Measurements from ENCODE around the gene HELQ. TPM values are rescaled to one million over a fixed set of nuclear protein-coding genes. Genes with fewer than 3 reads are reported as not detected.

Gene HELQ
- total and polyA plus RNA-seq, 10 of the 15 experiments (the other 5 are each of a cell fraction or from before 2014, with no cell fraction given): 4.5 to 13.3 (median 10.6) TPM

DNA sequence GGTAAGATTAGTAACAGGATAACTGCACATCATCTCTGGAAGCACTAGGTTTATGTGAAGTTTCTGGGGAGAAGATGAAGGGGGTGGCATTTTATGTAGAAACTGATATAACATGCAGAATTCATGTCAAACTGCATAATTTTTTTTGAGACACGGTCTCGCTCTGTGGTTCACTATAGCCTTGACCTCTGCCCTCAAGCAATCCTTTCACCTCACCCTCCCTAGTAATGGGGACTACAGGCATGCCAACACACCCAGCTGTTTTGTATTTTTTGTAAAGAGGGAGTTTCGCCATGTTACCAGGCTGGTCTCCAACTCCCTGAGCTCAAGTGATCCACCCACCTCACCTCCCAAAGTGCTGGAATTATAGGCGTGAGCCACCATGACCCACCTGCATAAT is 17.8 kb upstream of the HELQ start:
- Histone ChIP-seq H3K36me3 (ENCODE audit: control insufficient read depth in 2 of 2, insufficient read depth in 2 of 2, low read length in 1 of 2) (peaks cover 0 to 4% of the 10 kb centered on the region in 2 experiments; a peak in 1 of 4 replicates), H3K9ac (ENCODE audit: control insufficient read depth, insufficient read depth, low read length) (no peak overlapping the region), H2AFZ (ENCODE audit: control insufficient read depth, low read depth, low read length) (no peak overlapping the region), H3K79me2 (ENCODE audit: control insufficient read depth, insufficient read depth, low read length) (no peaks in the 10 kb centered on the region), H4K20me1 (ENCODE audit: control insufficient read depth, insufficient read depth) (no peaks in the 10 kb centered on the region), H3K9me3 (replicated peaks; ENCODE audit: control insufficient read depth, insufficient read depth, low read length) (no peaks in the 10 kb centered on the region), H3K27ac (ENCODE audit: control insufficient read depth, insufficient read depth) (no peak overlapping the region), H3K4me2 (ENCODE audit: control insufficient read depth, insufficient read depth) (no peak overlapping the region), H3K4me1 (ENCODE audit: control insufficient read depth, insufficient read depth, low read length) (no peaks in the 10 kb centered on the region), H3K27me3 (replicated peaks in 1 of 2; ENCODE audit: control insufficient read depth in 2 of 2, insufficient read depth in 2 of 2, low read length in 1 of 2) (no peaks in the 10 kb centered on the region), H3K4me3 (no peak overlapping the region)
- ATAC-seq (no peak), FAIRE-seq (no peak), DNase-seq (ENCODE audit: low read depth, low spot score) (no peak)
- BruUV-seq (replicated peaks): no TSS peak
- no peak for TF ChIP-seq LARP7 (IDR thresholded peaks at IDR 0.05)
- TF ChIP-seq BMI1 (IDR thresholded peaks at IDR 0.05; ENCODE audit: borderline replicate concordance): no peak
- TF ChIP-seq CBX3 (IDR thresholded peaks at IDR 0.05; ENCODE audit: borderline replicate concordance, low read depth): no peak
- TF ChIP-seq, protein P1, sequence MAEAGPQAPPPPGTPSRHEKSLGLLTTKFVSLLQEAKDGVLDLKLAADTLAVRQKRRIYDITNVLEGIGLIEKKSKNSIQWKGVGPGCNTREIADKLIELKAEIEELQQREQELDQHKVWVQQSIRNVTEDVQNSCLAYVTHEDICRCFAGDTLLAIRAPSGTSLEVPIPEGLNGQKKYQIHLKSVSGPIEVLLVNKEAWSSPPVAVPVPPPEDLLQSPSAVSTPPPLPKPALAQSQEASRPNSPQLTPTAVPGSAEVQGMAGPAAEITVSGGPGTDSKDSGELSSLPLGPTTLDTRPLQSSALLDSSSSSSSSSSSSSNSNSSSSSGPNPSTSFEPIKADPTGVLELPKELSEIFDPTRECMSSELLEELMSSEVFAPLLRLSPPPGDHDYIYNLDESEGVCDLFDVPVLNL (IDR thresholded peaks at IDR 0.05; ENCODE audit: low read depth, low read length): no peak
- no peak for TF ChIP-seq CHD2 (IDR thresholded peaks at IDR 0.05; ENCODE audit: borderline replicate concordance, low read depth, low read length)
- no peak for TF ChIP-seq RUNX3 (IDR thresholded peaks at IDR 0.05; ENCODE audit: low read length)
- TF ChIP-seq, protein P2, sequence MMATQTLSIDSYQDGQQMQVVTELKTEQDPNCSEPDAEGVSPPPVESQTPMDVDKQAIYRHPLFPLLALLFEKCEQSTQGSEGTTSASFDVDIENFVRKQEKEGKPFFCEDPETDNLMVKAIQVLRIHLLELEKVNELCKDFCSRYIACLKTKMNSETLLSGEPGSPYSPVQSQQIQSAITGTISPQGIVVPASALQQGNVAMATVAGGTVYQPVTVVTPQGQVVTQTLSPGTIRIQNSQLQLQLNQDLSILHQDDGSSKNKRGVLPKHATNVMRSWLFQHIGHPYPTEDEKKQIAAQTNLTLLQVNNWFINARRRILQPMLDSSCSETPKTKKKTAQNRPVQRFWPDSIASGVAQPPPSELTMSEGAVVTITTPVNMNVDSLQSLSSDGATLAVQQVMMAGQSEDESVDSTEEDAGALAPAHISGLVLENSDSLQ (IDR thresholded peaks at IDR 0.05): no peak
- no peak for TF ChIP-seq BRCA1 (IDR thresholded peaks at IDR 0.05; ENCODE audit: low read depth, low read length)
- TF ChIP-seq KLF5 (IDR thresholded peaks at IDR 0.05; ENCODE audit: partially characterized antibody): no peak
- no peak for TF ChIP-seq HCFC1 (IDR thresholded peaks at IDR 0.05; ENCODE audit: low read length)
- no peak for TF ChIP-seq TAF1 (IDR thresholded peaks at IDR 0.05; ENCODE audit: borderline replicate concordance, low read depth, low read length)
- no peak for TF ChIP-seq SMARCA5 (IDR thresholded peaks at IDR 0.05)
- TF ChIP-seq ATF7 (IDR thresholded peaks at IDR 0.05; ENCODE audit: low read depth): no peak
- no peak for TF ChIP-seq GATAD2B (conservative IDR thresholded peaks at IDR 0.05; ENCODE audit: low read depth)
- no peak for TF ChIP-seq SPI1 (IDR thresholded peaks at IDR 0.05; ENCODE audit: borderline replicate concordance, insufficient read depth, low read depth, low read length)
- no peak for TF ChIP-seq STAT1 (conservative IDR thresholded peaks at IDR 0.05)
- TF ChIP-seq IKZF2 (IDR thresholded peaks at IDR 0.05): no peak
- TF ChIP-seq RAD51 (IDR thresholded peaks at IDR 0.05): no peak
- TF ChIP-seq NFYB (IDR thresholded peaks at IDR 0.05; ENCODE audit: insufficient read depth, low read depth, low read length): no peak
- TF ChIP-seq WRNIP1 (IDR thresholded peaks at IDR 0.05; ENCODE audit: borderline replicate concordance, low read depth, low read length): no peak
- ChIA-PET SMC1A (ENCODE audit: uncharacterized antibody, unreplicated experiment) (interaction anchor here (0.5 to 1.7 kb wide), 3 partner anchors 11 to 82 kb away, joined by 3 to 7 read pairs (median 4); no protein-coding TSS in a partner anchor), CTCF (interaction anchor here (0.6 to 1.0 kb wide), 3 partner anchors 18 to 84 kb away, joined by 3 read pairs; no protein-coding TSS in a partner anchor), POLR2A (interaction anchor here (0.5 kb wide), 1 partner anchor 15 kb away, joined by 4 read pairs; no protein-coding TSS in a partner anchor), RAD21 (ENCODE audit: unreplicated experiment) (interaction anchor here (1.1 kb wide), 1 partner anchor 11 kb away, joined by 3 read pairs; no protein-coding TSS in a partner anchor)
- intact Hi-C loops (cut with micrococcal nuclease; ENCODE audit: unreplicated experiment) (no loop called here), in situ Hi-C loops (cut with MboI) (no loop called here)
- 97% methylated on average over 4 of the region's 4 CpGs for WGBS (ENCODE audit: insufficient coverage, insufficient replicate concordance, low lambda C conversion rate, missing lambda C conversion rate)
